Measurements from ENCODE around the gene GRIN2C.

GRCh38 chr17:74872313-74873036, 12.8 kb upstream of the GRIN2C start, which contains the start of gene FDXR:
- TF ChIP-seq, protein P1, sequence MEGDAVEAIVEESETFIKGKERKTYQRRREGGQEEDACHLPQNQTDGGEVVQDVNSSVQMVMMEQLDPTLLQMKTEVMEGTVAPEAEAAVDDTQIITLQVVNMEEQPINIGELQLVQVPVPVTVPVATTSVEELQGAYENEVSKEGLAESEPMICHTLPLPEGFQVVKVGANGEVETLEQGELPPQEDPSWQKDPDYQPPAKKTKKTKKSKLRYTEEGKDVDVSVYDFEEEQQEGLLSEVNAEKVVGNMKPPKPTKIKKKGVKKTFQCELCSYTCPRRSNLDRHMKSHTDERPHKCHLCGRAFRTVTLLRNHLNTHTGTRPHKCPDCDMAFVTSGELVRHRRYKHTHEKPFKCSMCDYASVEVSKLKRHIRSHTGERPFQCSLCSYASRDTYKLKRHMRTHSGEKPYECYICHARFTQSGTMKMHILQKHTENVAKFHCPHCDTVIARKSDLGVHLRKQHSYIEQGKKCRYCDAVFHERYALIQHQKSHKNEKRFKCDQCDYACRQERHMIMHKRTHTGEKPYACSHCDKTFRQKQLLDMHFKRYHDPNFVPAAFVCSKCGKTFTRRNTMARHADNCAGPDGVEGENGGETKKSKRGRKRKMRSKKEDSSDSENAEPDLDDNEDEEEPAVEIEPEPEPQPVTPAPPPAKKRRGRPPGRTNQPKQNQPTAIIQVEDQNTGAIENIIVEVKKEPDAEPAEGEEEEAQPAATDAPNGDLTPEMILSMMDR (IDR thresholded peaks at IDR 0.05; ENCODE audit: insufficient read depth, low read depth, low read length), result no peak
- TF ChIP-seq EZH2 (IDR thresholded peaks at IDR 0.05; ENCODE audit: insufficient read depth, low read length), result no peak
